WTC11 (cell line): ENCODE data around the gene TCEANC. TPM values are rescaled to one million over a fixed set of nuclear protein-coding genes. Genes with fewer than 3 reads are reported as not detected.

ENCODE experiments used
- ATAC-seq: fragments of 200-7000 bp; cut with Tn5 transposase; 2 replicates; pipeline ENCODE4 v1.10.0; 2021; ENCODE audit warnings: mild to moderate bottlenecking, moderate library complexity
- CTCF ChIA-PET: fragments of 300-600 bp; sonication (Branson Sonifier 250); formaldehyde crosslinking; loops from one replicate; lab custom pipeline; 2021; ENCODE audit warnings: antibody characterized with exemption; lab: Charles Lee
- POLR2A ChIA-PET: fragments of 350-600 bp; sonication (Branson Sonifier 250); formaldehyde crosslinking; loops from one replicate; lab custom pipeline; 2021; ENCODE audit warnings: antibody characterized with exemption; lab: Charles Lee
- DNase-seq: peaks from one replicate; pipeline ENCODE4 v3.0.0; 2021; ENCODE audit warnings: low spot score
- H3K27ac Mint-ChIP-seq: 2 replicates; pipeline ENCODE4 v1.8.0; 2021; ENCODE audit warnings: mixed read lengths
- H3K27me3 Mint-ChIP-seq: 2 replicates; pipeline ENCODE4 v1.8.0; 2021; ENCODE audit warnings: low read depth, mild to moderate bottlenecking, moderate library complexity, mixed read lengths
- H3K36me3 Mint-ChIP-seq: 2 replicates; pipeline ENCODE4 v1.8.0; 2021; ENCODE audit warnings: mixed read lengths
- H3K4me1 Mint-ChIP-seq: 2 replicates; pipeline ENCODE4 v1.8.0; 2022; ENCODE audit warnings: mixed read lengths
- H3K4me3 Mint-ChIP-seq: 2 replicates; pipeline ENCODE4 v1.8.0; 2021; ENCODE audit warnings: mild to moderate bottlenecking, moderate library complexity, mixed read lengths
- H3K9me3 Mint-ChIP-seq: 2 replicates; pipeline ENCODE4 v1.8.0; 2021; ENCODE audit warnings: mixed read lengths
- CDX4 ChIP-seq: fragments of 250-450 bp; sonication (Bioruptor Pico); IDR thresholded peaks from 2 replicates; pipeline ENCODE4 v1.9.0; 2021; ENCODE audit warnings: moderate library complexity, mild to moderate bottlenecking, inconsistent platforms, borderline replicate concordance
- CREB1 ChIP-seq: sonication (generic); formaldehyde crosslinking; IDR thresholded peaks from 2 replicates; pipeline ENCODE4 v1.8.0; 2023; ENCODE audit warnings: mild to moderate bottlenecking, missing genetic modification reagents
- E2F4 ChIP-seq: sonication (generic); formaldehyde crosslinking; IDR thresholded peaks from 2 replicates; pipeline ENCODE4 v1.8.1; 2022; ENCODE audit warnings: low read depth, mild to moderate bottlenecking, moderate library complexity, missing genetic modification reagents, borderline replicate concordance
- ETV6 ChIP-seq: sonication (generic); formaldehyde crosslinking; IDR thresholded peaks from 2 replicates; pipeline ENCODE4 v1.8.1; 2022; ENCODE audit warnings: mild to moderate bottlenecking, missing genetic modification reagents
- FOXK1 ChIP-seq: sonication (generic); formaldehyde crosslinking; IDR thresholded peaks from 2 replicates; pipeline ENCODE4 v1.8.0; 2022; ENCODE audit warnings: mild to moderate bottlenecking, moderate library complexity, missing genetic modification reagents
- HMGXB4 ChIP-seq: sonication (generic); formaldehyde crosslinking; IDR thresholded peaks from 2 replicates; pipeline ENCODE4 v1.8.1; 2023; ENCODE audit warnings: mild to moderate bottlenecking, moderate library complexity, missing genetic modification reagents
- JAZF1 ChIP-seq: fragments of 250-450 bp; sonication (Bioruptor Pico); IDR thresholded peaks from 2 replicates; pipeline ENCODE4 v1.9.0; 2021; ENCODE audit warnings: moderate library complexity, mild to moderate bottlenecking, inconsistent platforms
- MAX ChIP-seq: sonication (generic); formaldehyde crosslinking; IDR thresholded peaks from 2 replicates; pipeline ENCODE4 v1.8.0; 2022; ENCODE audit warnings: mild to moderate bottlenecking, missing genetic modification reagents
- MYBL2 ChIP-seq: sonication (generic); formaldehyde crosslinking; IDR thresholded peaks from 2 replicates; pipeline ENCODE4 v1.8.1; 2023; ENCODE audit warnings: mild to moderate bottlenecking, moderate library complexity, missing genetic modification reagents
- NFYB ChIP-seq: sonication (generic); formaldehyde crosslinking; conservative IDR thresholded peaks from 2 replicates; pipeline ENCODE4 v1.8.0; 2022; ENCODE audit warnings: low read depth, missing genetic modification reagents
- OVOL2 ChIP-seq: fragments of 250-450 bp; sonication (Bioruptor Pico); IDR thresholded peaks from 2 replicates; pipeline ENCODE4 v1.9.0; 2021; ENCODE audit warnings: mild to moderate bottlenecking, borderline replicate concordance
- PRDM15 ChIP-seq: sonication (generic); formaldehyde crosslinking; IDR thresholded peaks from 2 replicates; pipeline ENCODE4 v1.8.0; 2022; ENCODE audit warnings: missing genetic modification reagents
- RORB ChIP-seq: fragments of 250-450 bp; sonication (Bioruptor Pico); IDR thresholded peaks from 2 replicates; pipeline ENCODE4 v1.9.0; 2021; ENCODE audit warnings: mild to moderate bottlenecking
- SOX15 ChIP-seq: fragments of 250-450 bp; sonication (Bioruptor Pico); IDR thresholded peaks from 2 replicates; pipeline ENCODE4 v1.9.0; 2021; ENCODE audit warnings: mild to moderate bottlenecking
- SP1 ChIP-seq: sonication (generic); formaldehyde crosslinking; conservative IDR thresholded peaks from 2 replicates; pipeline ENCODE4 v1.8.1; 2022; ENCODE audit warnings: missing genetic modification reagents
- STAT6 ChIP-seq: sonication (generic); formaldehyde crosslinking; conservative IDR thresholded peaks from 2 replicates; pipeline ENCODE4 v1.8.1; 2023; ENCODE audit warnings: mild to moderate bottlenecking, low read depth, missing genetic modification reagents, moderate library complexity
- TEAD1 ChIP-seq: sonication (generic); formaldehyde crosslinking; IDR thresholded peaks from 2 replicates; pipeline ENCODE4 v1.8.0; 2022; ENCODE audit warnings: mild to moderate bottlenecking, missing genetic modification reagents
- TP53 ChIP-seq: sonication (generic); formaldehyde crosslinking; IDR thresholded peaks from 2 replicates; pipeline ENCODE4 v1.8.1; 2023; ENCODE audit warnings: mild to moderate bottlenecking, missing genetic modification reagents
- ZBTB21 ChIP-seq: sonication (generic); formaldehyde crosslinking; IDR thresholded peaks from 2 replicates; pipeline ENCODE4 v1.8.1; 2023; ENCODE audit warnings: mild to moderate bottlenecking, missing genetic modification reagents, borderline replicate concordance
- ZNF281 ChIP-seq: sonication (generic); formaldehyde crosslinking; IDR thresholded peaks from 2 replicates; pipeline ENCODE4 v1.8.0; 2023; ENCODE audit warnings: mild to moderate bottlenecking, missing genetic modification reagents
- ZNF416 ChIP-seq: fragments of 250-450 bp; sonication (Bioruptor Pico); IDR thresholded peaks from 2 replicates; pipeline ENCODE4 v1.9.0; 2021; ENCODE audit warnings: mild to moderate bottlenecking, inconsistent platforms
- ZNF423 ChIP-seq: fragments of 250-450 bp; sonication (Bioruptor Pico); IDR thresholded peaks from 2 replicates; pipeline ENCODE4 v2.1.2; 2022; ENCODE audit warnings: mild to moderate bottlenecking, moderate library complexity
- ZNF671 ChIP-seq: fragments of 250-450 bp; sonication (Bioruptor Pico); IDR thresholded peaks from 2 replicates; pipeline ENCODE4 v1.8.0; 2021; ENCODE audit warnings: mild to moderate bottlenecking
- total RNA-seq: library from RNA; stranded (reverse); gene quantifications from 3 replicates; pipeline ENCODE4 v1.2.3, GENCODE V29; 2021

Gene TCEANC
- total RNA-seq, 1 experiment from 2014 or later: 2.0 TPM

- H3K27me3 Mint-ChIP-seq: no peaks in the 10 kb centered on the region
- no peaks in the 10 kb centered on the region for H3K9me3 Mint-ChIP-seq
- no peak overlapping the region for H3K4me3 Mint-ChIP-seq
- CTCF ChIA-PET: interaction anchor here (1.6 kb wide), 1 partner anchor 9 kb away, joined by 5 read pairs; no protein-coding TSS in a partner anchor
- POLR2A ChIA-PET: no interaction called here
- no peak overlapping the region for H3K27ac Mint-ChIP-seq
- ATAC-seq (no peak), DNase-seq (no peak)
- H3K36me3 Mint-ChIP-seq: no peaks in the 10 kb centered on the region
- H3K4me1 Mint-ChIP-seq: peaks cover 11% of the 10 kb centered on the region
- TF ChIP-seq E2F4 (no peak), NFYB (CRISPR knock-in tag) (no peak), ZNF416 (CRISPR knock-in tag) (no peak), PRDM15 (CRISPR knock-in tag) (no peak), CDX4 (CRISPR knock-in tag) (no peak), STAT6 (CRISPR knock-in tag) (no peak), JAZF1 (CRISPR knock-in tag) (no peak), MYBL2 (no peak), ETV6 (no peak), ZBTB21 (CRISPR knock-in tag) (no peak), MAX (no peak)
Observed at GRCh38 chrX:13607331-13607995, 45.5 kb upstream of the TCEANC start.

- H3K9me3 Mint-ChIP-seq: no peaks in the 10 kb centered on the region
- POLR2A ChIA-PET: no interaction called here
Observed at GRCh38 chrX:13607996-13608365, 45.0 kb upstream of the TCEANC start.

More at GRCh38 chrX:13607996-13608365, 45.0 kb upstream of the TCEANC start:
- ATAC-seq: peak; percentile 81
- no peak for TF ChIP-seq ZNF423 (CRISPR knock-in tag)
- no peak for TF ChIP-seq ZNF671
- no peak for TF ChIP-seq TEAD1
- no peak for TF ChIP-seq SP1 (CRISPR knock-in tag)
- TF ChIP-seq SOX15 (CRISPR knock-in tag): no peak
- no peak for TF ChIP-seq HMGXB4 (CRISPR knock-in tag)
- no peak for TF ChIP-seq RORB (CRISPR knock-in tag)
- no peak for TF ChIP-seq OVOL2 (CRISPR knock-in tag)
- no peak for TF ChIP-seq TP53 (CRISPR knock-in tag)
- no peak for TF ChIP-seq ZNF281 (CRISPR knock-in tag)
- no peak for TF ChIP-seq FOXK1
- no peak for TF ChIP-seq CREB1 (CRISPR knock-in tag)
- TF ChIP-seq CDX4 (CRISPR knock-in tag): no peak
- Mint-ChIP-seq H3K27ac (no peak overlapping the region), H3K4me3 (no peak overlapping the region), H3K4me1 (peaks cover 11% of the 10 kb centered on the region), H3K27me3 (no peaks in the 10 kb centered on the region), H3K36me3 (no peaks in the 10 kb centered on the region)
- no peak for DNase-seq
- CTCF ChIA-PET: interaction anchor here (1.6 kb wide), 1 partner anchor 9 kb away, joined by 5 read pairs; no protein-coding TSS in a partner anchor
